ENCODE data around the gene DRAM2. TPM values are rescaled to one million over a fixed set of nuclear protein-coding genes. Genes with fewer than 3 reads are reported as not detected.

DRAM2 gene
- total RNA-seq, 1 experiment from 2014 or later, result 15.7 TPM

DNA sequence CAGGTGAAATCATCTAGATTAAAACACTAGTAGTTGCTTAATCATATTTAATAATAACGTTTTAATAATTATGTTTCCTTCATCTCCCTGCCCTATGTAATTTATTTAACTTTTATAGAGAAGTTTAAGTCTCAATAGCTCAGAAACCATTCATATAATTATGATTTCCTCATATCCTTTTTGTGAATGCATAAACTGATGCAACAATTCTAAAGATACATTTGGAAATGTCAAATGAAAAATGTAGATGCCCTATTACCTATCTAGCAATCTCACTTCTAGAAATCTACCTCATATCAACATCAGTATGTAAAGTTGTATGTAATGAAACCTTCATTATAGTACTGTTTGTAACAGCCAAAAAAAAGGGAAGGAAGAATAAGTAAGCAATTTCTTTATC is 10.5 kb downstream of the DRAM2 start:
- no TSS peak for BruUV-seq (replicated peaks)
- ChIA-PET POLR2A (no interaction called here), CTCF (no interaction called here)
- intact Hi-C loops (cut with micrococcal nuclease; ENCODE audit: unreplicated experiment) (no loop called here), in situ Hi-C loops (cut with HindIII; ENCODE audit: low pct_unique_long_range_greater_than_20kb, low sequenced_read_pairs) (no loop called here)
- H3K9me3 ChIP-seq (ENCODE audit: control insufficient read depth, insufficient read depth, low read depth, low read length), result no peaks in the 10 kb centered on the region
- no peak overlapping the region for H3K4me3 ChIP-seq (ENCODE audit: low read depth in 2 of 2, low read length in 2 of 2)
- no peak for TF ChIP-seq SIN3A (IDR thresholded peaks at IDR 0.05; ENCODE audit: borderline replicate concordance, insufficient read depth, low read depth, low read length)
- no peak for TF ChIP-seq POLR2AphosphoS5 (IDR thresholded peaks at IDR 0.05; ENCODE audit: low read depth, low read length)
- no peak for TF ChIP-seq TCF7L2 (IDR thresholded peaks at IDR 0.05; ENCODE audit: low read depth, low read length)
- TF ChIP-seq, protein P1, sequence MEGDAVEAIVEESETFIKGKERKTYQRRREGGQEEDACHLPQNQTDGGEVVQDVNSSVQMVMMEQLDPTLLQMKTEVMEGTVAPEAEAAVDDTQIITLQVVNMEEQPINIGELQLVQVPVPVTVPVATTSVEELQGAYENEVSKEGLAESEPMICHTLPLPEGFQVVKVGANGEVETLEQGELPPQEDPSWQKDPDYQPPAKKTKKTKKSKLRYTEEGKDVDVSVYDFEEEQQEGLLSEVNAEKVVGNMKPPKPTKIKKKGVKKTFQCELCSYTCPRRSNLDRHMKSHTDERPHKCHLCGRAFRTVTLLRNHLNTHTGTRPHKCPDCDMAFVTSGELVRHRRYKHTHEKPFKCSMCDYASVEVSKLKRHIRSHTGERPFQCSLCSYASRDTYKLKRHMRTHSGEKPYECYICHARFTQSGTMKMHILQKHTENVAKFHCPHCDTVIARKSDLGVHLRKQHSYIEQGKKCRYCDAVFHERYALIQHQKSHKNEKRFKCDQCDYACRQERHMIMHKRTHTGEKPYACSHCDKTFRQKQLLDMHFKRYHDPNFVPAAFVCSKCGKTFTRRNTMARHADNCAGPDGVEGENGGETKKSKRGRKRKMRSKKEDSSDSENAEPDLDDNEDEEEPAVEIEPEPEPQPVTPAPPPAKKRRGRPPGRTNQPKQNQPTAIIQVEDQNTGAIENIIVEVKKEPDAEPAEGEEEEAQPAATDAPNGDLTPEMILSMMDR (IDR thresholded peaks at IDR 0.05), result no peak
- no peak for TF ChIP-seq REST (IDR thresholded peaks at IDR 0.05; ENCODE audit: insufficient read depth in 1 of 2, low read depth in 2 of 2, low read length in 1 of 2)
- no peaks in the 10 kb centered on the region for H3K27me3 ChIP-seq (ENCODE audit: control insufficient read depth, insufficient read depth, low read length)
- ATAC-seq (no peak), DNase-seq (ENCODE audit: low read depth, low spot score) (no peak)
- no peak overlapping the region for H3K27ac ChIP-seq (ENCODE audit: low read length)
- H3K36me3 ChIP-seq (ENCODE audit: control insufficient read depth, insufficient read depth, low read length), result no peaks in the 10 kb centered on the region; the same call in 1 of the 2 replicates
- no peaks in the 10 kb centered on the region for H3K4me1 ChIP-seq (ENCODE audit: control insufficient read depth, insufficient read depth, low read length)

DNA sequence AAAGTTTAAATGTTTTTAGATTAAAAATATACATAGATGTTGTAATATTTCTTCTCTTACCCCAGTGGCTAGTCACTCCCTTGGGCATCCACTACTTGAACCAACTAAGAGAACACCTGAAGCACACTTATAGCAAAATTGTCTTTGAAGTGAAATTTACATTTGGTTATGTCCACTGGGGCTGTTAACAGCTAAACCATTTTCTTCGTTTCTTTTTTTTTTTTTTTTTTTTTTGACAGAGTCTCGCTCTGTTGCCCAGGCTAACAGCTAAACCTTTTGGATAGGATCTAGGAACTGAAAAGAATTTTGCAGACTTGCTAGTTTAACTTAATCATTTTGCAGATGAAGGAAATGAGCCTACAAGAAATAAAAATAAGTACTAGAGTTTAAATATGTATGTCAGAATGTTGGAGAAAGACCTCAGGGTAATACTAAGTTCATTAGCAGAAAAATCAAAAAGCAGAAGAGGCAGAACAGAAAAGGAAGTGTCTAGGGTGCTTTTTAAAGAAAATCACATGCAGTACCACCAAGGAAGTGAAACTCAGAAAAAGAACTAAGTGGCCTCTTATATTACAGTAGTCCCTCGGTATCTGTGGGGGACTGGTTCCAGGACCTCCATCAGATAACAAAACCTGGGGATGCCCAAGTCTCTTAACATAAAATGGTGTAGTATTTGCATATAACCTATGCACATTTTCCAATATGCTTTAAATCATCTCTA is 11.8 kb downstream of the DRAM2 start:
- no peak for TF ChIP-seq POLR2AphosphoS5 (IDR thresholded peaks at IDR 0.05; ENCODE audit: low read depth, low read length)
- TF ChIP-seq, protein P1 (IDR thresholded peaks at IDR 0.05), result no peak
- TF ChIP-seq SIN3A (IDR thresholded peaks at IDR 0.05; ENCODE audit: borderline replicate concordance, insufficient read depth, low read depth, low read length), result no peak
- TF ChIP-seq TCF7L2 (IDR thresholded peaks at IDR 0.05; ENCODE audit: low read depth, low read length), result no peak
- Histone ChIP-seq H3K4me1 (ENCODE audit: control insufficient read depth, insufficient read depth, low read length) (no peaks in the 10 kb centered on the region), H3K4me3 (ENCODE audit: low read depth in 2 of 2, low read length in 2 of 2) (no peak overlapping the region), H3K36me3 (ENCODE audit: control insufficient read depth, insufficient read depth, low read length) (no peaks in the 10 kb centered on the region; the same call in 1 of the 2 replicates), H3K9me3 (ENCODE audit: control insufficient read depth, insufficient read depth, low read depth, low read length) (no peaks in the 10 kb centered on the region), H3K27ac (ENCODE audit: low read length) (no peak overlapping the region), H3K27me3 (ENCODE audit: control insufficient read depth, insufficient read depth, low read length) (no peaks in the 10 kb centered on the region)
- no TSS peak for BruUV-seq (replicated peaks)
- ChIA-PET CTCF (no interaction called here), POLR2A (interaction anchor here (0.5 kb wide), 1 partner anchor 390 kb away, joined by 3 read pairs; no protein-coding TSS in a partner anchor)
- ATAC-seq (no peak), DNase-seq (ENCODE audit: low read depth, low spot score) (no peak)
- in situ Hi-C loops (cut with HindIII; ENCODE audit: low pct_unique_long_range_greater_than_20kb, low sequenced_read_pairs) (no loop called here), intact Hi-C loops (cut with micrococcal nuclease; ENCODE audit: unreplicated experiment) (no loop called here)

Measured in Panc1 (cell line).